HEK293T (cell line): ENCODE results near the gene TPMT.

Experiments used
- CTBP1 ChIP-seq: fragments of 450-650 bp; IDR thresholded peaks from 2 replicates; pipeline ENCODE4 v1.6.1; 2016; ENCODE audit warnings: borderline replicate concordance
- ELF4 ChIP-seq: fragments of 450-650 bp; IDR thresholded peaks from 2 replicates; pipeline ENCODE4 v1.6.1; 2017; ENCODE audit warnings: antibody characterized with exemption
- FOXA1 ChIP-seq: fragments of 450-650 bp; IDR thresholded peaks from 2 replicates; pipeline ENCODE4 v1.6.1; 2016; ENCODE audit warnings: mild to moderate bottlenecking
- FOXM1 ChIP-seq: fragments of 450-650 bp; IDR thresholded peaks from 2 replicates; pipeline ENCODE4 v1.6.1; 2017; ENCODE audit warnings: mild to moderate bottlenecking, borderline replicate concordance
- NFRKB ChIP-seq: fragments of 450-650 bp; IDR thresholded peaks from 2 replicates; pipeline ENCODE4 v1.6.1; 2016; ENCODE audit warnings: mild to moderate bottlenecking, moderate library complexity
- SP1 ChIP-seq: fragments of 450-650 bp; IDR thresholded peaks from 2 replicates; pipeline ENCODE4 v1.6.1; 2017
- ZNF384 ChIP-seq: fragments of 450-650 bp; IDR thresholded peaks from 2 replicates; pipeline ENCODE4 v1.6.1; 2016

- no peak for TF ChIP-seq ZNF384
- TF ChIP-seq NFRKB: no peak
- no peak for TF ChIP-seq FOXA1
- TF ChIP-seq FOXM1: no peak
- no peak for TF ChIP-seq CTBP1
- TF ChIP-seq ELF4: no peak
- no peak for TF ChIP-seq SP1
Observed at GRCh38 chr6:18121580-18122127, 33.2 kb downstream of the TPMT start.
